GM12875 (cell line): ENCODE data around the gene TEDC2.

ENCODE experiments used
- H3K4me3 ChIP-seq: one replicate; pipeline ENCODE4 v1.5.1; 2011; ENCODE audit warnings: low read depth, low read length, control low read depth
- CTCF ChIP-seq: IDR thresholded peaks from 2 replicates; pipeline ENCODE4 v1.5.1; 2011; ENCODE audit warnings: low read depth, mild to moderate bottlenecking, control low read depth, inconsistent platforms, low read length, moderate library complexity, borderline replicate concordance; ENCODE audit not compliant: insufficient read depth

Gene TEDC2

GRCh38 chr16:2470603-2471015 is 10.7 kb downstream of the TEDC2 start:
- no peak overlapping the region for H3K4me3 ChIP-seq
- no peak for TF ChIP-seq CTCF

- no peak for TF ChIP-seq CTCF
- no peak within 1 kb of the TSS for H3K4me3 ChIP-seq
These were observed 11.2 kb downstream of the TEDC2 start, which contains the start of gene NTN3 for GRCh38 chr16:2471016-2471652. Gene NTN3, plus strand, starts transcription at chr16:2471297. Its CDS starts 405 bp downstream, at chr16:2471702.

- H3K4me3 ChIP-seq = no peak overlapping the region
- no peak for TF ChIP-seq CTCF
These were observed 12.0 kb downstream of the TEDC2 start for GRCh38 chr16:2471653-2472487.

- no peak overlapping the region for H3K4me3 ChIP-seq
- no peak for TF ChIP-seq CTCF
These were observed 12.6 kb downstream of the TEDC2 start for GRCh38 chr16:2472488-2472864.

- TF ChIP-seq CTCF = no peak
- H3K4me3 ChIP-seq = no peak overlapping the region
These were observed 13.1 kb downstream of the TEDC2 start for GRCh38 chr16:2472885-2473445.

GRCh38 chr16:2473446-2473926 is 13.6 kb downstream of the TEDC2 start:
- no peak for TF ChIP-seq CTCF
- H3K4me3 ChIP-seq = peak overlapping the region; percentile 16
